CD14-positive monocyte (primary cell): ENCODE data around the gene PKNOX2. TPM values are rescaled to one million over a fixed set of nuclear protein-coding genes. Genes with fewer than 3 reads are reported as not detected.

Experiments
- DNase-seq, 3 donors: peaks; one replicate each; pipeline ENCODE4 v3.0.0-alpha.2; 2011 to 2022
- H2AFZ ChIP-seq: 2 replicates; pipeline ENCODE4 v1.6.0; 2012; ENCODE audit warnings: mild to moderate bottlenecking, low read depth, low read length, inconsistent platforms; ENCODE audit not compliant: insufficient read depth, poor library complexity, severe bottlenecking
- H3K27ac ChIP-seq, 2 donors: 1 replicate in 1 of 2; 2 replicates in 1 of 2; pipeline ENCODE4 v1.5.1; 2012 to 2013; ENCODE audit warnings: low read length in 2 of 2, control low read depth in 1 of 2, inconsistent platforms in 1 of 2, low read depth in 1 of 2, mild to moderate bottlenecking in 1 of 2
- H3K27me3 ChIP-seq, 2 donors: one replicate each; pipeline versions ENCODE4 v1.6.0 to v1.6.1; 2011 to 2013; ENCODE audit warnings: low read length in 2 of 2; ENCODE audit not compliant: control insufficient read depth in 2 of 2, insufficient read depth in 2 of 2
- H3K36me3 ChIP-seq, 2 donors: replicated peaks in 1 of 2; 1 replicate in 1 of 2; 2 replicates in 1 of 2; pipeline versions ENCODE4 v1.5.1 to v1.6.1; 2012 to 2013; ENCODE audit warnings: low read length in 2 of 2, control low read depth in 1 of 2, inconsistent platforms in 1 of 2, mild to moderate bottlenecking in 1 of 2; ENCODE audit not compliant: insufficient read depth in 2 of 2, control insufficient read depth in 1 of 2
- H3K4me1 ChIP-seq, 2 donors: 1 replicate in 1 of 2; 2 replicates in 1 of 2; pipeline versions ENCODE4 v1.5.1 to v1.6.1; 2012 to 2013; ENCODE audit warnings: low read length in 2 of 2, control low read depth in 1 of 2, inconsistent platforms in 1 of 2, mild to moderate bottlenecking in 1 of 2, moderate library complexity in 1 of 2; ENCODE audit not compliant: insufficient read depth in 2 of 2, control insufficient read depth in 1 of 2
- H3K4me2 ChIP-seq: replicated peaks from 2 replicates; pipeline ENCODE3; 2012; ENCODE audit warnings: low read length, moderate library complexity, mild to moderate bottlenecking; ENCODE audit not compliant: poor library complexity, severe bottlenecking; ENCODE audit errors: extremely low read depth
- H3K4me3 ChIP-seq, 3 experiments: fragments of 200-600 bp in 1 of 3; sonication (generic) in 1 of 3; replicated peaks in 1 of 3; 1 replicate in 2 of 3; 2 replicates in 1 of 3; pipeline ENCODE4 v1.5.1; 2011 to 2013; ENCODE audit warnings: low read length in 3 of 3, mild to moderate bottlenecking in 3 of 3, control low read depth in 2 of 3, low read depth in 2 of 3, inconsistent platforms in 1 of 3, moderate library complexity in 1 of 3
- H3K79me2 ChIP-seq: 2 replicates; pipeline ENCODE4 v1.6.0; 2012; ENCODE audit warnings: mild to moderate bottlenecking, control low read depth, inconsistent platforms, low read length, moderate library complexity; ENCODE audit not compliant: insufficient read depth
- H3K9ac ChIP-seq: 2 replicates; pipeline ENCODE4 v1.6.0; 2017; ENCODE audit warnings: low read length, mild to moderate bottlenecking; ENCODE audit not compliant: insufficient read depth, poor library complexity, severe bottlenecking
- H3K9me3 ChIP-seq, 2 donors: replicated peaks in 1 of 2; 1 replicate in 1 of 2; 2 replicates in 1 of 2; pipeline versions ENCODE4 v1.5.1 to v1.6.1; 2012 to 2013; ENCODE audit warnings: low read length in 2 of 2, control low read depth in 1 of 2; ENCODE audit not compliant: control insufficient read depth in 1 of 2, insufficient read depth in 1 of 2
- H4K20me1 ChIP-seq: 2 replicates; pipeline ENCODE4 v1.6.0; 2012; ENCODE audit warnings: mild to moderate bottlenecking, low read length, control low read depth, moderate library complexity; ENCODE audit not compliant: insufficient read depth
- H3K27ac Mint-ChIP-seq, 7 donors: one replicate each; pipeline ENCODE4 v1.8.0; 2020; ENCODE audit warnings: mild to moderate bottlenecking in 7 of 7, mixed read lengths in 7 of 7, moderate library complexity in 6 of 7, inconsistent platforms in 2 of 7
- H3K27me3 Mint-ChIP-seq, 3 donors: one replicate each; pipeline ENCODE4 v1.8.0; 2021 to 2022; ENCODE audit warnings: low read depth in 3 of 3, mild to moderate bottlenecking in 3 of 3, mixed read lengths in 3 of 3, moderate library complexity in 3 of 3, inconsistent platforms in 1 of 3
- H3K36me3 Mint-ChIP-seq, 2 donors: one replicate each; pipeline ENCODE4 v1.8.0; 2020; ENCODE audit warnings: mixed read lengths in 2 of 2, inconsistent platforms in 1 of 2, mild to moderate bottlenecking in 1 of 2
- H3K4me1 Mint-ChIP-seq: one replicate; pipeline ENCODE4 v1.8.0; 2020; ENCODE audit warnings: mild to moderate bottlenecking, mixed read lengths
- H3K4me3 Mint-ChIP-seq, 2 donors: one replicate each; pipeline ENCODE4 v1.8.0; 2020; ENCODE audit warnings: mild to moderate bottlenecking in 2 of 2, mixed read lengths in 2 of 2, moderate library complexity in 1 of 2
- H3K9me3 Mint-ChIP-seq, 7 donors: one replicate each; pipeline ENCODE4 v1.8.0; 2020 to 2022; ENCODE audit warnings: mixed read lengths in 7 of 7, mild to moderate bottlenecking in 6 of 7, moderate library complexity in 6 of 7, inconsistent platforms in 2 of 7
- WGBS: methylation state at CpG from one replicate; pipeline ENCODE4 v1.1.5; 2013; ENCODE audit warnings: missing lambda C conversion rate; ENCODE audit not compliant: insufficient coverage; 5-methylcytosine and 5-hydroxymethylcytosine counted together
- intact Hi-C, 2 donors: fragments of 100-400 bp; cut with micrococcal nuclease; formaldehyde crosslinking; loops; one replicate each; pipeline versions ENCODE4 v1.15.0 to v1.15.1; 2023
- polyA plus RNA-seq, 3 donors: library from polyadenylated mRNA; depleted of rRNA in 1 of 3; unstranded in 2 of 3; stranded (reverse) in 1 of 3; fragments of 300-500 nt in 2 of 3; fragments of >200 nt in 1 of 3; fragmentation: Illumina TruSeq in 2 of 3; gene quantifications; 1 replicate in 2 of 3; 2 replicates in 1 of 3; pipeline ENCODE4 v1.2.3, GENCODE V29; 2012 to 2021
- TF ChIP-seq, protein P1 (sequence below): fragments of 200-600 bp; IDR thresholded peaks from one replicate; pipeline ENCODE4 v1.8.0; 2022; ENCODE audit warnings: antibody characterized with exemption, mild to moderate bottlenecking

PKNOX2 gene
- polyA plus RNA-seq, 3 donors: not detected

DNA sequence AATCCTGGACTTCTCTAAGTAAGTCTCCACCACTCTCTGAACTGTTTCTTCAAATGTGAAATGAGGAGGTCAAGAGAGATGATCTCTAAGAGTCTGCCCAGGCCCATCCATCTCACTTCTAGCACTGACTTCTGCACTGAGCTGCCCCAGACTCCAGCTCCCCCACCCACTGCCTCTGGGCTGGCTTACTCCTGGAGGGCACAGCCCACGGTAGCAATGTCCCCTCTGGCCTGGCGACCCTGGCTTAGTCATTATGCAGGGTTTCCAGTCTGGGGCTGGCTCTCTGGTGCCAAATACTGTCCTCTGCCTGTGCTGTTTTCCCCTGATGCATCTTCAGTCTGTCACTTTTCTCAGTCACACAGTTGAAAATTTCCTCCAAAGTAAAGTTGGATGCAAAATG is 60.9 kb downstream of the PKNOX2 start:
- TF ChIP-seq, protein P1, sequence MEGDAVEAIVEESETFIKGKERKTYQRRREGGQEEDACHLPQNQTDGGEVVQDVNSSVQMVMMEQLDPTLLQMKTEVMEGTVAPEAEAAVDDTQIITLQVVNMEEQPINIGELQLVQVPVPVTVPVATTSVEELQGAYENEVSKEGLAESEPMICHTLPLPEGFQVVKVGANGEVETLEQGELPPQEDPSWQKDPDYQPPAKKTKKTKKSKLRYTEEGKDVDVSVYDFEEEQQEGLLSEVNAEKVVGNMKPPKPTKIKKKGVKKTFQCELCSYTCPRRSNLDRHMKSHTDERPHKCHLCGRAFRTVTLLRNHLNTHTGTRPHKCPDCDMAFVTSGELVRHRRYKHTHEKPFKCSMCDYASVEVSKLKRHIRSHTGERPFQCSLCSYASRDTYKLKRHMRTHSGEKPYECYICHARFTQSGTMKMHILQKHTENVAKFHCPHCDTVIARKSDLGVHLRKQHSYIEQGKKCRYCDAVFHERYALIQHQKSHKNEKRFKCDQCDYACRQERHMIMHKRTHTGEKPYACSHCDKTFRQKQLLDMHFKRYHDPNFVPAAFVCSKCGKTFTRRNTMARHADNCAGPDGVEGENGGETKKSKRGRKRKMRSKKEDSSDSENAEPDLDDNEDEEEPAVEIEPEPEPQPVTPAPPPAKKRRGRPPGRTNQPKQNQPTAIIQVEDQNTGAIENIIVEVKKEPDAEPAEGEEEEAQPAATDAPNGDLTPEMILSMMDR: no peak
- intact Hi-C loops: no loop called here
- peaks cover 0 to 8% (median 8%) of the 10 kb centered on the region in 3 donors for H3K27me3 Mint-ChIP-seq
- Histone ChIP-seq H3K4me3 (no peak overlapping the region), H3K27ac (no peak overlapping the region), H2AFZ (no peak overlapping the region), H3K36me3 (no peaks in the 10 kb centered on the region), H4K20me1 (no peaks in the 10 kb centered on the region), H3K9me3 (no peaks in the 10 kb centered on the region), H3K9ac (no peak overlapping the region), H3K79me2 (no peaks in the 10 kb centered on the region), H3K4me1 (no peaks in the 10 kb centered on the region), H3K27me3 (no peaks in the 10 kb centered on the region), H3K4me2 (no peak overlapping the region)
- no peaks in the 10 kb centered on the region for H3K36me3 Mint-ChIP-seq
- H3K9me3 Mint-ChIP-seq: no peaks in the 10 kb centered on the region
- H3K4me1 Mint-ChIP-seq: no peaks in the 10 kb centered on the region
- WGBS: 100% methylated on average over 2 of the region's 2 CpGs
- no peak overlapping the region for H3K27ac Mint-ChIP-seq
- H3K4me3 Mint-ChIP-seq: no peak overlapping the region
- no peak for DNase-seq

DNA sequence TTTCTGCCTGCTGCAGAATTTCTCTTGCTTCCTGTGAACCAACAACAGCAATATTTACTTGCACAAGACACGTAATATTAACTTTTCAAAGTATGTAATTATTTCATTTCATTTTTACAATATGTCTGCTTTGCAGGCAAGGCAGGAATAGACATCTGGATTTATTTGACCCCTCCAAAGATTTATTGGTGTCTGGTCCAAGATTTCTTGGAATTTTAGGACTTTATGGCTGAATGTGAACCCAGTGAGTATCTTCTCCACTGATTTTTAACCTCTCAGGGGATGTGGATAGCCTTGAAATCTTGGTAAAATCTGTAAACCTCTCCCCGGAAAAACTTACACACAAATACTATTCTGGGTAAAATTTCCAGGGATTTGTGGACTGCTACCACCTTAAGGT is 61.5 kb downstream of the PKNOX2 start:
- no peak overlapping the region for H2AFZ ChIP-seq
- no peak overlapping the region for H3K4me2 ChIP-seq
- H3K4me3 ChIP-seq: no peak overlapping the region
- H3K27me3 ChIP-seq: no peaks in the 10 kb centered on the region
- no peak overlapping the region for H3K27ac ChIP-seq
- H3K79me2 ChIP-seq: no peaks in the 10 kb centered on the region
- no peaks in the 10 kb centered on the region for H3K36me3 ChIP-seq
- TF ChIP-seq, protein P1: no peak
- Mint-ChIP-seq H3K27ac (no peak overlapping the region), H3K9me3 (no peaks in the 10 kb centered on the region), H3K4me3 (no peak overlapping the region), H3K36me3 (no peaks in the 10 kb centered on the region), H3K27me3 (peaks cover 0 to 8% (median 6%) of the 10 kb centered on the region in 3 donors), H3K4me1 (no peaks in the 10 kb centered on the region)
- DNase-seq: no peak
- no peaks in the 10 kb centered on the region for H3K4me1 ChIP-seq
- WGBS: no CpG with 5 or more reads among the region's 2 CpGs
- no peaks in the 10 kb centered on the region for H4K20me1 ChIP-seq
- H3K9ac ChIP-seq: no peak overlapping the region
- intact Hi-C loops: no loop called here
- no peaks in the 10 kb centered on the region for H3K9me3 ChIP-seq
